ENCODE results near the gene NDUFAF2. TPM values are rescaled to one million over a fixed set of nuclear protein-coding genes. Genes with fewer than 3 reads are reported as not detected.
A peak's percentile ranks its signal among the peaks of the same experiment; 100 is the strongest.

The NDUFAF2 gene
- 45.2 and 66.8 TPM in 2 replicates for total RNA-seq (2014; rRNA removed; shearing (Covaris generic))

GRCh38 chr5:60944904-60945812, at the start of gene NDUFAF2, which contains the start of gene ERCC8:
TSS of gene NDUFAF2 (plus strand) at chr5:60945205. CDS start at chr5:60945256, 51 bp downstream.
TSS of gene ERCC8 (minus strand) at chr5:60945070. CDS start at chr5:60945008, 62 bp downstream.
- Histone ChIP-seq H3K36me3 (peaks cover 7% of the 10 kb centered on the region; the same call in 1 of the 2 replicates), H3K4me3 (peak within 1 kb of the TSS; percentile 58), H3K4me1 (replicated peaks) (peaks cover 7% of the 10 kb centered on the region; the same call in 1 of the 2 replicates), H3K9me3 (replicated peaks) (no peaks in the 10 kb centered on the region), H3K27ac (0 out of 2 replicates have a peak within 1 kb of the TSS, but pooled peaks have one; percentile 14), H3K27me3 (replicated peaks) (no peaks in the 10 kb centered on the region)
- DNase-seq (ENCODE audit: low read depth in 1 of 2, low spot score in 2 of 2), result peak; percentile 86 to 90

GRCh38 chr5:60896991-60897390, 48.0 kb upstream of the NDUFAF2 start:
- Histone ChIP-seq H3K4me3 (no peak overlapping the region), H3K27me3 (replicated peaks) (no peaks in the 10 kb centered on the region), H3K9me3 (replicated peaks) (no peaks in the 10 kb centered on the region), H3K4me1 (replicated peaks) (no peaks in the 10 kb centered on the region), H3K36me3 (no peaks in the 10 kb centered on the region), H3K27ac (no peak overlapping the region)
- no peak for DNase-seq (ENCODE audit: low read depth in 1 of 2, low spot score in 2 of 2)

- Histone ChIP-seq H3K27me3 (replicated peaks) (no peaks in the 10 kb centered on the region), H3K4me3 (no peak overlapping the region), H3K27ac (no peak overlapping the region), H3K36me3 (no peaks in the 10 kb centered on the region), H3K4me1 (replicated peaks) (no peaks in the 10 kb centered on the region), H3K9me3 (replicated peaks) (no peaks in the 10 kb centered on the region)
- DNase-seq (ENCODE audit: low read depth in 1 of 2, low spot score in 2 of 2), result no peak
These were observed 41.6 kb upstream of the NDUFAF2 start for GRCh38 chr5:60903356-60903755.

- DNase-seq (ENCODE audit: low read depth in 1 of 2, low spot score in 2 of 2), result no peak
- Histone ChIP-seq H3K4me1 (replicated peaks) (no peaks in the 10 kb centered on the region), H3K4me3 (no peak overlapping the region), H3K27me3 (replicated peaks) (no peaks in the 10 kb centered on the region), H3K27ac (no peak overlapping the region), H3K36me3 (peaks cover 23% of the 10 kb centered on the region), H3K9me3 (replicated peaks) (no peaks in the 10 kb centered on the region)
These were observed 28.4 kb upstream of the NDUFAF2 start for GRCh38 chr5:60916646-60917045.

- Histone ChIP-seq H3K4me3 (no peak overlapping the region), H3K4me1 (replicated peaks) (no peaks in the 10 kb centered on the region), H3K27me3 (replicated peaks) (no peaks in the 10 kb centered on the region), H3K36me3 (peaks cover 23% of the 10 kb centered on the region), H3K9me3 (replicated peaks) (no peaks in the 10 kb centered on the region), H3K27ac (no peak overlapping the region)
- DNase-seq (ENCODE audit: low read depth in 1 of 2, low spot score in 2 of 2), result no peak
These were observed 26.5 kb upstream of the NDUFAF2 start for GRCh38 chr5:60918466-60918865.

GRCh38 chr5:60927450-60927849, 17.6 kb upstream of the NDUFAF2 start:
- no peaks in the 10 kb centered on the region for H3K9me3 ChIP-seq (replicated peaks)
- H3K36me3 ChIP-seq, result peaks cover 17% of the 10 kb centered on the region
- DNase-seq (ENCODE audit: low read depth in 1 of 2, low spot score in 2 of 2), result no peak
- no peaks in the 10 kb centered on the region for H3K27me3 ChIP-seq (replicated peaks)
- H3K4me3 ChIP-seq, result no peak overlapping the region
- no peaks in the 10 kb centered on the region for H3K4me1 ChIP-seq (replicated peaks)
- no peak overlapping the region for H3K27ac ChIP-seq

GRCh38 chr5:60929024-60929423, 16.0 kb upstream of the NDUFAF2 start:
- Histone ChIP-seq H3K4me1 (replicated peaks) (no peaks in the 10 kb centered on the region), H3K27me3 (replicated peaks) (no peaks in the 10 kb centered on the region), H3K27ac (no peak overlapping the region), H3K4me3 (no peak overlapping the region), H3K36me3 (peaks cover 17% of the 10 kb centered on the region), H3K9me3 (replicated peaks) (no peaks in the 10 kb centered on the region)
- no peak for DNase-seq (ENCODE audit: low read depth in 1 of 2, low spot score in 2 of 2)

GRCh38 chr5:60943624-60944023, 1.4 kb upstream of the NDUFAF2 start:
- DNase-seq (ENCODE audit: low read depth in 1 of 2, low spot score in 2 of 2), result no peak
- Histone ChIP-seq H3K27me3 (replicated peaks) (no peaks in the 10 kb centered on the region), H3K4me1 (replicated peaks) (peaks cover 7% of the 10 kb centered on the region; the same call in 1 of the 2 replicates), H3K4me3 (no peak overlapping the region), H3K36me3 (peaks cover 7% of the 10 kb centered on the region; the same call in 1 of the 2 replicates), H3K9me3 (replicated peaks) (no peaks in the 10 kb centered on the region), H3K27ac (no peak overlapping the region)

- peaks cover 7% of the 10 kb centered on the region; the same call in 1 of the 2 replicates for H3K4me1 ChIP-seq (replicated peaks)
- H3K27ac ChIP-seq, result no peak overlapping the region
- H3K4me3 ChIP-seq, result peak overlapping the region; percentile 58
- DNase-seq (ENCODE audit: low read depth in 1 of 2, low spot score in 2 of 2), result peak in 1 of 2 experiments; percentile 64
- no peaks in the 10 kb centered on the region for H3K9me3 ChIP-seq (replicated peaks)
- H3K27me3 ChIP-seq (replicated peaks), result no peaks in the 10 kb centered on the region
- peaks cover 4% of the 10 kb centered on the region; the same call in 1 of the 2 replicates for H3K36me3 ChIP-seq
These were observed 795 bp downstream of the NDUFAF2 start for GRCh38 chr5:60945813-60946187.

GRCh38 chr5:60948738-60949137, 3.7 kb downstream of the NDUFAF2 start:
- no peak for DNase-seq (ENCODE audit: low read depth in 1 of 2, low spot score in 2 of 2)
- H3K36me3 ChIP-seq, result peaks cover 4% of the 10 kb centered on the region; the same call in 1 of the 2 replicates
- no peaks in the 10 kb centered on the region for H3K9me3 ChIP-seq (replicated peaks)
- H3K27ac ChIP-seq, result no peak overlapping the region
- H3K4me1 ChIP-seq (replicated peaks), result peaks cover 7% of the 10 kb centered on the region; the same call in 1 of the 2 replicates
- H3K4me3 ChIP-seq, result no peak overlapping the region
- no peaks in the 10 kb centered on the region for H3K27me3 ChIP-seq (replicated peaks)

- Histone ChIP-seq H3K27ac (no peak overlapping the region), H3K4me1 (replicated peaks) (no peaks in the 10 kb centered on the region), H3K4me3 (no peak overlapping the region), H3K27me3 (replicated peaks) (no peaks in the 10 kb centered on the region), H3K9me3 (replicated peaks) (no peaks in the 10 kb centered on the region; the same call in 1 of the 2 replicates), H3K36me3 (no peaks in the 10 kb centered on the region)
- no peak for DNase-seq (ENCODE audit: low read depth in 1 of 2, low spot score in 2 of 2)
These were observed 10.2 kb downstream of the NDUFAF2 start for GRCh38 chr5:60955239-60955638.

GRCh38 chr5:60958088-60958487, 13.1 kb downstream of the NDUFAF2 start:
- Histone ChIP-seq H3K27ac (no peak overlapping the region), H3K4me3 (no peak overlapping the region), H3K4me1 (replicated peaks) (no peaks in the 10 kb centered on the region), H3K36me3 (no peaks in the 10 kb centered on the region), H3K27me3 (replicated peaks) (no peaks in the 10 kb centered on the region), H3K9me3 (replicated peaks) (no peaks in the 10 kb centered on the region; the same call in 1 of the 2 replicates)
- DNase-seq (ENCODE audit: low read depth in 1 of 2, low spot score in 2 of 2), result no peak

GRCh38 chr5:60958712-60959111, 13.7 kb downstream of the NDUFAF2 start:
- Histone ChIP-seq H3K36me3 (no peaks in the 10 kb centered on the region), H3K4me3 (no peak overlapping the region), H3K27ac (no peak overlapping the region), H3K4me1 (replicated peaks) (no peaks in the 10 kb centered on the region), H3K27me3 (replicated peaks) (no peaks in the 10 kb centered on the region), H3K9me3 (replicated peaks) (no peaks in the 10 kb centered on the region; the same call in 1 of the 2 replicates)
- DNase-seq (ENCODE audit: low read depth in 1 of 2, low spot score in 2 of 2), result no peak

- Histone ChIP-seq H3K27me3 (replicated peaks) (no peaks in the 10 kb centered on the region), H3K9me3 (replicated peaks) (no peaks in the 10 kb centered on the region; the same call in 1 of the 2 replicates), H3K4me1 (replicated peaks) (no peaks in the 10 kb centered on the region), H3K36me3 (no peaks in the 10 kb centered on the region), H3K27ac (no peak overlapping the region), H3K4me3 (no peak overlapping the region)
- DNase-seq (ENCODE audit: low read depth in 1 of 2, low spot score in 2 of 2), result no peak
These were observed 14.2 kb downstream of the NDUFAF2 start for GRCh38 chr5:60959156-60959555.

Measured in SJSA1 (cell line).